Fibroblast of lung (primary cell): ENCODE results near the gene PSTK.

Experiments used
- CTCF ChIP-seq, 2 donors: IDR thresholded peaks in 1 of 2; conservative IDR thresholded peaks in 1 of 2; 1 replicate in 1 of 2; 2 replicates in 1 of 2; pipeline ENCODE4 v1.5.1; 2011 to 2012; ENCODE audit warnings: low read length in 2 of 2, control low read depth in 1 of 2, inconsistent platforms in 1 of 2, low read depth in 1 of 2, mild to moderate bottlenecking in 1 of 2
- EZH2 ChIP-seq: IDR thresholded peaks from 2 replicates; pipeline ENCODE4 v1.5.1; 2012; ENCODE audit warnings: low read length, control low read depth, mild to moderate bottlenecking; ENCODE audit errors: missing control alignments

- TF ChIP-seq CTCF (conservative IDR thresholded peaks at IDR 0.05 in 1 of 2, IDR thresholded peaks at IDR 0.05 in 1 of 2; ENCODE audit: low read depth in 1 of 2, low read length in 2 of 2) (no peak), EZH2 (no peak)
These were observed 6.2 kb upstream of the PSTK start for GRCh38 chr10:122974023-122974422.
